Chondrocyte (in vitro differentiated cells): ENCODE results near the gene OR2A5. TPM values are rescaled to one million over a fixed set of nuclear protein-coding genes. Genes with fewer than 3 reads are reported as not detected.

ENCODE experiments used
- DNase-seq: peaks from one replicate; pipeline ENCODE4 v3.0.0; 2021; ENCODE audit warnings: mixed read lengths, low spot score
- H3K27ac Mint-ChIP-seq: one replicate; pipeline ENCODE4 v1.8.0; 2021; ENCODE audit warnings: mild to moderate bottlenecking, moderate library complexity, mixed read lengths; ENCODE audit not compliant: unreplicated experiment
- H3K27me3 Mint-ChIP-seq: 2 replicates; pipeline ENCODE4 v1.8.0; 2021; ENCODE audit warnings: low read depth, mixed read lengths
- H3K36me3 Mint-ChIP-seq: 2 replicates; pipeline ENCODE4 v1.8.0; 2021; ENCODE audit warnings: low read depth, mixed read lengths
- H3K4me1 Mint-ChIP-seq: 2 replicates; pipeline ENCODE4 v1.8.0; 2021; ENCODE audit warnings: low read depth, mild to moderate bottlenecking, mixed read lengths
- H3K4me3 Mint-ChIP-seq: one replicate; pipeline ENCODE4 v1.8.0; 2021; ENCODE audit warnings: mild to moderate bottlenecking, moderate library complexity, mixed read lengths; ENCODE audit not compliant: unreplicated experiment
- H3K9me3 Mint-ChIP-seq: 2 replicates; pipeline ENCODE4 v1.8.0; 2021; ENCODE audit warnings: low read depth, mixed read lengths
- CTCF ChIP-seq: fragments of 200-600 bp; sonication (generic); IDR thresholded peaks from 2 replicates; pipeline ENCODE4 v1.5.0; 2021; ENCODE audit warnings: antibody characterized with exemption, mild to moderate bottlenecking, moderate library complexity
- total RNA-seq: library from RNA; stranded (reverse); gene quantifications from 3 replicates; pipeline ENCODE4 v1.2.1, GENCODE V29; 2021

The OR2A5 gene
- total RNA-seq, 1 donor from 2014 or later = not detected

DNA sequence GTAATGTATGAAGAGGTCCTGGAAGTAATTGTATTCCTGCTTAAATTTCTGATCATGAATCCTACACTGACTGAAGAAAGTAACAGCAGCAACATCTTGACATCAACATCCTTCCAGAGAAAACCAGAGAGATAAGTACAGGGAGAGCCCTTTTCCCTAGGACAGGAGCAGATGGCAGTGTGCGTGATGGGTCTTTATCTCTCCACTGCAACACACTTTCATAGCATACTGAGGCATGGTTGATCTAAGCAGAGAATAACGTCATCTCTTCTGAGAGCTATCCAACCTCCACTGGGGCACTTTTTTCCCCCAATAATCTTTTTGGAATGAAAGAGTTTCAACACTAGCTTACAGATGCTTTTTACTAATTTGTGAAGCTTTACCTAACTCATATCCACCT is 21.2 kb downstream of the OR2A5 start:
- Mint-ChIP-seq H3K27me3 (peaks cover 39% of the 10 kb centered on the region), H3K36me3 (no peaks in the 10 kb centered on the region)

GRCh38 chr7:144074374-144074773 is 25.6 kb downstream of the OR2A5 start:
- Mint-ChIP-seq H3K9me3 (no peaks in the 10 kb centered on the region), H3K4me1 (no peaks in the 10 kb centered on the region), H3K27ac (no peak overlapping the region), H3K4me3 (no peak overlapping the region), H3K27me3 (peaks cover 15% of the 10 kb centered on the region), H3K36me3 (no peaks in the 10 kb centered on the region)
- no peak for TF ChIP-seq CTCF
- no peak for DNase-seq

More for the DNA sequence above, 21.2 kb downstream of the OR2A5 start:
- no peak for TF ChIP-seq CTCF
- no peaks in the 10 kb centered on the region for H3K4me1 Mint-ChIP-seq
- DNase-seq = no peak
- H3K4me3 Mint-ChIP-seq = no peak overlapping the region
- H3K27ac Mint-ChIP-seq = no peak overlapping the region
- peaks cover 3% of the 10 kb centered on the region for H3K9me3 Mint-ChIP-seq

DNA sequence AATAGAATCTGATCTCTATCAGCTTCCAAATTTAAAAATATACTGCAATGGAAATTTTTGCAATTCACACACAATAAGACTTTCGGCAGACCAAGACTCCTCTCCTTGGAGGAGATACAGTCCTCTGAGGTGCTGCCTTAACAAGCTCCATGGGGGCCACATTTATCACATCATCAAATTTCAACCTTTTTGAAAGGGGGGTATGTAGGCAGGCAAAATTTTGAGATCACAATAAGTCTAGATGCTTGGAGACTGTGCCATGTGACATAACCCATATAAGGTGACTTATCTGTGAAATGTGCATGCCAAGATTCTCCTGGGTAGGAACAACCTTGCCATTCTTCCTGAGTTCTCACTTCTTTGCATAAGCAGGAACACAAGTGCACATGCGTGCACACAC is 37.2 kb downstream of the OR2A5 start, which contains the start of gene OR2A12:
TSS of gene OR2A12 (plus strand) at position 301 of the 400 bp plus-strand sequence. CDS start 8,830 bp downstream, outside the sequence.
- Mint-ChIP-seq H3K36me3 (no peaks in the 10 kb centered on the region), H3K4me1 (no peaks in the 10 kb centered on the region)
- no peak for TF ChIP-seq CTCF

GRCh38 chr7:144086730-144087129 is 38.0 kb downstream of the OR2A5 start:
- Mint-ChIP-seq H3K27ac (no peak overlapping the region), H3K9me3 (peaks cover 3% of the 10 kb centered on the region), H3K4me3 (no peak overlapping the region), H3K4me1 (no peaks in the 10 kb centered on the region), H3K36me3 (no peaks in the 10 kb centered on the region), H3K27me3 (peaks cover 11% of the 10 kb centered on the region)
- no peak for DNase-seq
- TF ChIP-seq CTCF = no peak

More for the DNA sequence above, 37.2 kb downstream of the OR2A5 start, which contains the start of gene OR2A12:
- peaks cover 14% of the 10 kb centered on the region for H3K27me3 Mint-ChIP-seq
- no peak for DNase-seq
- no peak within 1 kb of the TSS for H3K4me3 Mint-ChIP-seq
- peaks cover 3% of the 10 kb centered on the region for H3K9me3 Mint-ChIP-seq
- H3K27ac Mint-ChIP-seq = no peak within 1 kb of the TSS

DNA sequence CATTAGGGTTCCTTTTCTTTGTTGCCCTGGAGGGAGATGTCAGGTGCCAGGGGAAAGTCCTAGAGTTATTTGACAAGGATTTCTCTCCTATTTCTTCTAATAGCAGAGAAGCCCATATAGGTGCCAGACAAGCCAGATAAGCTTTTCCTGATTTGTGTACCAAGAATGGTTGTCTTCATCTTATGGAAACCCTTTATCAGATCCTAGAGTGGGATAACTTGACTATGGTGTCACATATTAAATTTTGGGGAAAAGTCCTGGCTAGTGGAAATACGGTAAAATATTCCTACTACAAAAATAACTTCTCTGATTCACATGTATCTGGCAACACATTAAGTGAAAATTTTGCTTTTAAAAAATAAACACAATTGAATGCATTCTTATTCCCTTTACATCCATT is 38.5 kb downstream of the OR2A5 start:
- peaks cover 3% of the 10 kb centered on the region for H3K9me3 Mint-ChIP-seq
- peaks cover 10% of the 10 kb centered on the region for H3K27me3 Mint-ChIP-seq
- no peak overlapping the region for H3K27ac Mint-ChIP-seq
- no peaks in the 10 kb centered on the region for H3K36me3 Mint-ChIP-seq
- no peak for TF ChIP-seq CTCF
- DNase-seq = no peak
- H3K4me3 Mint-ChIP-seq = no peak overlapping the region
- no peaks in the 10 kb centered on the region for H3K4me1 Mint-ChIP-seq
